IMR-90 (cell line): ENCODE data around the gene SPNS2. TPM values are rescaled to one million over a fixed set of nuclear protein-coding genes. Genes with fewer than 3 reads are reported as not detected.

Source experiments
- ATAC-seq: fragments of 200-7000 bp; cut with Tn5 transposase; 2 replicates; pipeline ENCODE4 v1.9.1; 2020; ENCODE audit warnings: low read depth, mild to moderate bottlenecking, moderate library complexity
- BruUV-seq: library from RNA; stranded (reverse); fragments of 400-500 nt; replicated peaks from 2 replicates; lab custom pipeline; 2021; lab: Mats Ljungman, UMichigan
- CTCF ChIA-PET: fragments of 300-600 bp; formaldehyde crosslinking; extraction: SDS; loops from one replicate; lab custom pipeline; 2021; ENCODE audit warnings: antibody characterized with exemption; lab: Yijun Ruan, JAX
- POLR2A ChIA-PET: fragments of 300-600 bp; sonication (Branson Sonifier 250); formaldehyde crosslinking; loops from one replicate; lab custom pipeline; 2022; ENCODE audit warnings: antibody characterized with exemption; ENCODE audit not compliant: unreplicated experiment; lab: Charles Lee
- DNase-seq: peaks from one replicate; pipeline ENCODE4 v3.0.0; 2013
- H2AFZ ChIP-seq: replicated peaks from 2 replicates; pipeline ENCODE3; 2013; ENCODE audit warnings: low read length, mild to moderate bottlenecking; ENCODE audit not compliant: poor library complexity
- H2AK5ac ChIP-seq: 2 replicates; pipeline ENCODE4 v1.6.1; 2013; ENCODE audit warnings: low read depth, low read length, inconsistent platforms
- H2AK9ac ChIP-seq: replicated peaks from 2 replicates; pipeline ENCODE3; 2013; ENCODE audit warnings: mild to moderate bottlenecking, low read depth, low read length, moderate library complexity; ENCODE audit not compliant: poor library complexity
- H2BK120ac ChIP-seq: 2 replicates; pipeline ENCODE4 v1.6.1; 2013; ENCODE audit warnings: low read depth, low read length, inconsistent platforms
- H2BK15ac ChIP-seq: 3 replicates; pipeline ENCODE4 v1.6.1; 2013; ENCODE audit warnings: low read depth, low read length, inconsistent platforms
- H2BK20ac ChIP-seq: 2 replicates; pipeline ENCODE4 v1.6.1; 2013; ENCODE audit warnings: low read depth, mild to moderate bottlenecking, inconsistent platforms, low read length, moderate library complexity
- H2BK5ac ChIP-seq: 2 replicates; pipeline ENCODE4 v1.6.1; 2013; ENCODE audit warnings: mild to moderate bottlenecking, low read depth, low read length, inconsistent platforms; ENCODE audit not compliant: poor library complexity, severe bottlenecking
- H3K14ac ChIP-seq: replicated peaks from 2 replicates; pipeline ENCODE4 v1.6.1; 2013; ENCODE audit warnings: low read depth, low read length, inconsistent platforms
- H3K18ac ChIP-seq: 2 replicates; pipeline ENCODE4 v1.6.1; 2013; ENCODE audit warnings: low read depth, low read length, control low read depth
- H3K23ac ChIP-seq: 2 replicates; pipeline ENCODE4 v1.6.1; 2013; ENCODE audit warnings: low read depth, low read length, inconsistent platforms
- H3K27ac ChIP-seq: 2 replicates; pipeline ENCODE4 v1.5.1; 2013; ENCODE audit warnings: mild to moderate bottlenecking, control low read depth, low read length; ENCODE audit not compliant: insufficient read depth
- H3K27me3 ChIP-seq: 2 replicates; pipeline ENCODE4 v1.6.1; 2013; ENCODE audit warnings: low read length; ENCODE audit not compliant: control insufficient read depth, insufficient read depth
- H3K36me3 ChIP-seq: 2 replicates; pipeline ENCODE4 v1.6.1; 2013; ENCODE audit warnings: low read length, mixed read lengths; ENCODE audit not compliant: control insufficient read depth, insufficient read depth
- H3K4ac ChIP-seq: 2 replicates; pipeline ENCODE4 v1.6.1; 2013; ENCODE audit warnings: low read depth, low read length, inconsistent platforms
- H3K4me1 ChIP-seq: 2 replicates; pipeline ENCODE4 v1.6.1; 2013; ENCODE audit warnings: low read length, mixed read lengths; ENCODE audit not compliant: control insufficient read depth, insufficient read depth
- H3K4me2 ChIP-seq: 2 replicates; pipeline ENCODE4 v1.6.1; 2013; ENCODE audit warnings: low read depth, mild to moderate bottlenecking, control low read depth, low read length, moderate library complexity
- H3K4me3 ChIP-seq: 2 replicates; pipeline ENCODE4 v1.5.1; 2013; ENCODE audit warnings: low read depth, mild to moderate bottlenecking, control low read depth, low read length, moderate library complexity; ENCODE audit not compliant: insufficient read depth
- H3K56ac ChIP-seq: 2 replicates; pipeline ENCODE4 v1.6.1; 2013; ENCODE audit warnings: low read length, inconsistent platforms; ENCODE audit not compliant: insufficient read depth; ENCODE audit errors: extremely low read depth
- H3K79me1 ChIP-seq, 2 experiments: 2 replicates each; pipeline ENCODE4 v1.6.1; 2013; ENCODE audit warnings: low read length in 2 of 2, inconsistent platforms in 1 of 2, low read depth in 1 of 2
- H3K9ac ChIP-seq: 2 replicates; pipeline ENCODE4 v1.6.1; 2013; ENCODE audit warnings: low read depth, low read length, control low read depth
- H3K9me1 ChIP-seq: 2 replicates; pipeline ENCODE4 v1.6.1; 2013; ENCODE audit warnings: low read length, inconsistent platforms; ENCODE audit not compliant: insufficient read depth
- H3K9me3 ChIP-seq: 2 replicates; pipeline ENCODE4 v1.6.1; 2013; ENCODE audit warnings: low read length; ENCODE audit not compliant: control insufficient read depth, insufficient read depth
- H4K20me1 ChIP-seq: 2 replicates; pipeline ENCODE4 v1.6.1; 2013; ENCODE audit warnings: low read length, inconsistent platforms; ENCODE audit not compliant: insufficient read depth
- H4K5ac ChIP-seq: 2 replicates; pipeline ENCODE4 v1.6.1; 2013; ENCODE audit warnings: mild to moderate bottlenecking, low read depth, low read length, control low read depth
- H4K8ac ChIP-seq, 2 experiments: 2 replicates each; pipeline ENCODE4 v1.6.1; 2013; ENCODE audit warnings: low read depth in 2 of 2, low read length in 2 of 2, control low read depth in 1 of 2, inconsistent platforms in 1 of 2
- H4K91ac ChIP-seq: 2 replicates; pipeline ENCODE4 v1.6.1; 2013; ENCODE audit warnings: low read depth, low read length, inconsistent platforms; ENCODE audit not compliant: insufficient read depth
- CEBPB ChIP-seq: IDR thresholded peaks from 2 replicates; pipeline ENCODE4 v1.6.1; 2012; ENCODE audit warnings: low read depth, low read length, improper control_type of control experiment
- CHD1 ChIP-seq: IDR thresholded peaks from 2 replicates; pipeline ENCODE4 v1.6.1; 2012; ENCODE audit warnings: low read depth, low read length, improper control_type of control experiment
- MAZ ChIP-seq: IDR thresholded peaks from 2 replicates; pipeline ENCODE4 v1.6.1; 2012; ENCODE audit warnings: low read depth, mild to moderate bottlenecking, low read length, improper control_type of control experiment, moderate library complexity, borderline replicate concordance
- MXI1 ChIP-seq: IDR thresholded peaks from 2 replicates; pipeline ENCODE4 v1.6.1; 2012; ENCODE audit warnings: low read depth, mild to moderate bottlenecking, low read length, moderate library complexity, borderline replicate concordance
- POLR2A ChIP-seq: IDR thresholded peaks from 2 replicates; pipeline ENCODE4 v1.6.1; 2012; ENCODE audit warnings: mild to moderate bottlenecking, low read depth, low read length
- RCOR1 ChIP-seq: IDR thresholded peaks from 2 replicates; pipeline ENCODE4 v1.6.1; 2012; ENCODE audit warnings: mild to moderate bottlenecking, low read length, improper control_type of control experiment; ENCODE audit not compliant: insufficient replicate concordance
- SMC3 ChIP-seq: fragments of 150-350 bp; IDR thresholded peaks from 2 replicates; pipeline ENCODE4 v1.6.1; 2016; ENCODE audit warnings: low read depth, mild to moderate bottlenecking, antibody characterized with exemption, low read length, moderate library complexity
- WGBS, 2 experiments: methylation state at CpG; one replicate each; pipeline versions ENCODE4 v1.1.5 to v1.1.7; 2013; ENCODE audit warnings: missing lambda C conversion rate in 2 of 2; ENCODE audit not compliant: insufficient read length in 1 of 2; ENCODE audit errors: extremely low coverage in 2 of 2; 5-methylcytosine and 5-hydroxymethylcytosine counted together
- dilution Hi-C: fragments of 300-500 bp; cut with HindIII; formaldehyde crosslinking; loops from one replicate; pipeline ENCODE4 v1.14.3; 2018; ENCODE audit warnings: low sequenced_read_pairs; ENCODE audit not compliant: unreplicated experiment
- in situ Hi-C: fragments of 300-500 bp; cut with MboI; formaldehyde crosslinking; loops from 3 replicates; pipeline ENCODE4 v1.14.3; 2019; ENCODE audit warnings: low sequenced_read_pairs, inconsistent platforms, mixed read lengths
- intact Hi-C: fragments of 100-400 bp; cut with micrococcal nuclease; formaldehyde crosslinking; loops from 2 replicates; pipeline ENCODE4 v1.10.0; 2022
- polyA plus RNA-seq, 3 experiments: library from polyadenylated mRNA; depleted of rRNA; stranded (reverse); fragments of >200 nt; gene quantifications; 2 replicates each; pipeline ENCODE4 v1.2.3, GENCODE V29; 2012; ENCODE audit warnings: low replicate concordance in 1 of 3
- total RNA-seq: library from RNA; depleted of rRNA; stranded (reverse); fragments of >200 nt; gene quantifications from 2 replicates; pipeline ENCODE4 v1.2.3, GENCODE V29; 2012

Gene SPNS2
- total and polyA plus RNA-seq, 2 of the 4 experiments (the other 2 are of a cell fraction), result under 0.01 TPM; not detected in 1

GRCh38 chr17:4551141-4551540 lies 52.5 kb downstream of the SPNS2 start:
- Histone ChIP-seq H4K91ac (no peak overlapping the region), H3K56ac (no peak overlapping the region), H3K14ac (no peak overlapping the region), H2AFZ (no peak overlapping the region), H2BK20ac (no peak overlapping the region), H2AK5ac (no peak overlapping the region), H2BK120ac (no peak overlapping the region), H4K5ac (no peak overlapping the region), H3K36me3 (peaks cover 56% of the 10 kb centered on the region), H2BK5ac (no peak overlapping the region), H3K4me2 (no peak overlapping the region), H3K4ac (no peak overlapping the region), H2BK15ac (no peak overlapping the region), H2AK9ac (no peak overlapping the region), H4K20me1 (0 out of 2 replicates have a peak, but pooled peaks cover 3% of the 10 kb centered on the region), H4K8ac (no peak overlapping the region), H3K79me1 (peaks cover 9 to 36% of the 10 kb centered on the region in 2 experiments), H3K27me3 (no peaks in the 10 kb centered on the region), H3K18ac (no peak overlapping the region), H3K23ac (no peak overlapping the region), H3K9ac (no peak overlapping the region), H3K27ac (no peak overlapping the region), H3K9me1 (peaks cover 6% of the 10 kb centered on the region; the same call in 1 of the 2 replicates), H3K4me3 (no peak overlapping the region), H3K4me1 (peaks cover 10% of the 10 kb centered on the region), H3K9me3 (no peaks in the 10 kb centered on the region)
- dilution Hi-C loops (no loop called here), in situ Hi-C loops (loop anchor here (10.0 kb wide), 1 partner anchor 56 kb away; the partner anchor contains the start of gene SPNS2), intact Hi-C loops (no loop called here)
- TF ChIP-seq SMC3 (no peak), MAZ (no peak), POLR2A (no peak), MXI1 (no peak), CEBPB (no peak), CHD1 (no peak), RCOR1 (no peak)
- ATAC-seq (no peak), DNase-seq (no peak)
- WGBS, 2 experiments, result 100% methylated on average over 1 of the region's 8 CpGs; no CpG with 5 or more reads in 1 of the 2 experiments
- CTCF ChIA-PET, result no interaction called here
- BruUV-seq, result no TSS peak
- POLR2A ChIA-PET, result no interaction called here
